ENCODE data around the gene BRINP2.

DNA sequence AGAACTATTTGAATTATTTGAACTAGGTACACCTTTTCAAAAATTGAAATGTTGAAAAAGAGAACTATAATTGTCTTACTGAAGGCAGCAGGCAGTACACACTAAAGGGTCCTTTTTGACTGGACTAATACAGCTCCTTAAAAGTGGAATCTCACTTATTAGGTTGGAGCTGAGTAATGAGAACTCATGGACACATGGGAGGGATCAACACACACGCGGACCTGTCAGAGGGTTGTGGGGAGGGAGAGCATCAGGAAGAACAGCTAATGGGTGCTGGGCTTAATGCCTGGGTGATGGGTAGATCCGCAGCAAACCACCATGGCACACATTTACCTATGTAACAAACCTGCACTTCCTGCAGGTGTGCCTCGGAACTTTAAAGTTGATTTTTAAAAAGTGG lies 145.0 kb downstream of the BRINP2 start:
- TF ChIP-seq EZH2 (IDR thresholded peaks at IDR 0.05; ENCODE audit: low read length), result no peak
- TF ChIP-seq, protein P1, sequence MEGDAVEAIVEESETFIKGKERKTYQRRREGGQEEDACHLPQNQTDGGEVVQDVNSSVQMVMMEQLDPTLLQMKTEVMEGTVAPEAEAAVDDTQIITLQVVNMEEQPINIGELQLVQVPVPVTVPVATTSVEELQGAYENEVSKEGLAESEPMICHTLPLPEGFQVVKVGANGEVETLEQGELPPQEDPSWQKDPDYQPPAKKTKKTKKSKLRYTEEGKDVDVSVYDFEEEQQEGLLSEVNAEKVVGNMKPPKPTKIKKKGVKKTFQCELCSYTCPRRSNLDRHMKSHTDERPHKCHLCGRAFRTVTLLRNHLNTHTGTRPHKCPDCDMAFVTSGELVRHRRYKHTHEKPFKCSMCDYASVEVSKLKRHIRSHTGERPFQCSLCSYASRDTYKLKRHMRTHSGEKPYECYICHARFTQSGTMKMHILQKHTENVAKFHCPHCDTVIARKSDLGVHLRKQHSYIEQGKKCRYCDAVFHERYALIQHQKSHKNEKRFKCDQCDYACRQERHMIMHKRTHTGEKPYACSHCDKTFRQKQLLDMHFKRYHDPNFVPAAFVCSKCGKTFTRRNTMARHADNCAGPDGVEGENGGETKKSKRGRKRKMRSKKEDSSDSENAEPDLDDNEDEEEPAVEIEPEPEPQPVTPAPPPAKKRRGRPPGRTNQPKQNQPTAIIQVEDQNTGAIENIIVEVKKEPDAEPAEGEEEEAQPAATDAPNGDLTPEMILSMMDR (optimal IDR thresholded peaks at IDR 0.05 in 1 of 3, IDR thresholded peaks at IDR 0.05 in 1 of 3, conservative IDR thresholded peaks at IDR 0.05 in 1 of 3; ENCODE audit: extremely low read depth in 1 of 3, insufficient read depth in 2 of 3, low read length in 3 of 3), result no peak

Data from keratinocyte (primary cell).